Transverse colon (tissue), 4 donors: Measurements from ENCODE around the gene FBLN7. TPM values are rescaled to one million over a fixed set of nuclear protein-coding genes. Genes with fewer than 3 reads are reported as not detected.
A peak's percentile ranks its signal among the peaks of the same experiment; 100 is the strongest.
"Not testable (repeated sequence)": the region's sequence is repeated elsewhere in the genome, so short reads cannot be mapped to it uniquely, and the experiment has no call there.

Source experiments
- DNase-seq: peaks from one replicate; pipeline ENCODE4 v3.0.0-alpha.2; 2019
- H3K27ac ChIP-seq, 4 donors: fragments of 200-600 bp; sonication (generic); 2 replicates each; pipeline ENCODE4 v1.5.1; 2016 to 2018; ENCODE audit warnings: inconsistent platforms in 4 of 4
- H3K27me3 ChIP-seq: fragments of 200-600 bp; sonication (generic); 2 replicates; pipeline ENCODE4 v1.5.1; 2017; ENCODE audit warnings: inconsistent platforms
- H3K36me3 ChIP-seq, 4 donors: fragments of 200-600 bp; sonication (generic); 2 replicates each; pipeline ENCODE4 v1.5.1; 2017 to 2019; ENCODE audit warnings: inconsistent platforms in 4 of 4
- H3K4me1 ChIP-seq, 4 donors: fragments of 200-600 bp; sonication (generic); 2 replicates each; pipeline ENCODE4 v1.5.1; 2017 to 2020; ENCODE audit warnings: inconsistent platforms in 4 of 4
- H3K4me3 ChIP-seq, 4 donors: fragments of 200-600 bp; sonication (generic); 1 replicate in 1 of 4; 2 replicates in 3 of 4; pipeline versions ENCODE4 v1.5.1 to v1.6.1; 2017 to 2019; ENCODE audit warnings: inconsistent platforms in 4 of 4
- H3K9me3 ChIP-seq, 2 donors: fragments of 200-600 bp; sonication (generic); 2 replicates each; pipeline ENCODE4 v1.5.1; 2017 to 2019; ENCODE audit warnings: inconsistent platforms in 2 of 2
- CTCF ChIP-seq, 5 experiments: fragments of 200-600 bp in 3 of 5; fragments of 450-650 bp in 2 of 5; sonication (generic) in 3 of 5; IDR thresholded peaks; 1 replicate in 2 of 5; 2 replicates in 3 of 5; pipeline ENCODE4 v1.5.1; 2016 to 2017; ENCODE audit warnings: antibody characterized with exemption in 5 of 5, inconsistent platforms in 3 of 5, mild to moderate bottlenecking in 2 of 5, moderate library complexity in 1 of 5
- EP300 ChIP-seq: sonication (generic); formaldehyde crosslinking; IDR thresholded peaks from one replicate; pipeline ENCODE4 v1.6.1; 2017; ENCODE audit warnings: antibody characterized with exemption, low read depth
- POLR2A ChIP-seq: fragments of 450-650 bp; IDR thresholded peaks from one replicate; pipeline ENCODE4 v1.6.1; 2016; ENCODE audit warnings: antibody characterized with exemption, mild to moderate bottlenecking, moderate library complexity
- POLR2AphosphoS5 ChIP-seq, 3 donors: sonication (generic); formaldehyde crosslinking; IDR thresholded peaks; one replicate each; pipeline ENCODE4 v1.6.1; 2016; ENCODE audit warnings: antibody characterized with exemption in 3 of 3
- WGBS, 2 donors: methylation state at CpG; one replicate each; pipeline ENCODE4 v1.1.5; 2018; ENCODE audit warnings: low coverage in 1 of 2; 5-methylcytosine and 5-hydroxymethylcytosine counted together
- in situ Hi-C, 4 donors: fragments of 200-750 bp; cut with MboI; loops; one replicate each; pipeline versions ENCODE4 v1.15.0 to v1.15.1; 2017; ENCODE audit warnings: low sequenced_read_pairs in 3 of 4, low pct_ligation_motif_present in 1 of 4, low pct_unique_long_range_greater_than_20kb in 1 of 4
- intact Hi-C: fragments of 100-400 bp; cut with DNase I; formaldehyde crosslinking; loops from one replicate; pipeline ENCODE4 v1.15.1; 2023; ENCODE audit warnings: low total_unique reads
- total RNA-seq, 4 donors: library from RNA; depleted of rRNA; stranded (reverse); fragments of >200 nt; gene quantifications; one replicate each; pipeline ENCODE4 v1.1.0, GENCODE V29; 2016

Gene FBLN7
- total RNA-seq, 4 donors from 2014 or later: 1.2 to 2.9 TPM; not detected in 2

- peaks cover 0 to 58% (median 28%) of the 10 kb centered on the region in 4 donors for H3K36me3 ChIP-seq
- 97% methylated on average over 1 of the region's 1 CpG; no CpG with 5 or more reads in 1 of the 2 donors for WGBS, 2 donors
These were observed 27.2 kb upstream of the FBLN7 start for GRCh38 chr2:112110966-112111365.

GRCh38 chr2:112113354-112113753, 24.8 kb upstream of the FBLN7 start:
- peaks cover 6 to 12% of the 10 kb centered on the region in 2 donors for H3K9me3 ChIP-seq
- H3K27me3 ChIP-seq, H3K4me3 ChIP-seq, H3K27ac ChIP-seq, intact Hi-C loops, in situ Hi-C loops, H3K4me1 ChIP-seq, DNase-seq: not testable (repeated sequence)
- WGBS, 2 donors: 90 to 96% methylated on average over 4 of the region's 4 CpGs
- H3K36me3 ChIP-seq: peaks cover 0 to 54% (median 22%) of the 10 kb centered on the region in 4 donors

More at GRCh38 chr2:112110966-112111365, 27.2 kb upstream of the FBLN7 start:
- TF ChIP-seq POLR2A (no peak), EP300 (no peak), POLR2AphosphoS5 (IDR thresholded peaks at IDR 0.05) (no peak), CTCF (IDR thresholded peaks at IDR 0.05) (no peak)
- intact Hi-C loops (no loop called here), in situ Hi-C loops (no loop called here)
- Histone ChIP-seq H3K9me3 (peaks cover 6 to 15% of the 10 kb centered on the region in 2 donors), H3K27me3 (no peaks in the 10 kb centered on the region), H3K27ac (no peak overlapping the region), H3K4me1 (no peaks in the 10 kb centered on the region), H3K4me3 (no peak overlapping the region)
- DNase-seq: no peak

GRCh38 chr2:112118148-112118547, 20.0 kb upstream of the FBLN7 start:
- H3K27me3 ChIP-seq: no peaks in the 10 kb centered on the region
- H3K4me3 ChIP-seq: no peak overlapping the region
- no peaks in the 10 kb centered on the region for H3K9me3 ChIP-seq
- H3K27ac ChIP-seq: no peak overlapping the region
- no peak for TF ChIP-seq EP300
- no peak for TF ChIP-seq POLR2AphosphoS5 (IDR thresholded peaks at IDR 0.05)
- TF ChIP-seq POLR2A: no peak
- no peak for TF ChIP-seq CTCF (IDR thresholded peaks at IDR 0.05)
- no peaks in the 10 kb centered on the region for H3K4me1 ChIP-seq
- intact Hi-C loops (no loop called here), in situ Hi-C loops (no loop called here)
- peaks cover 0 to 28% (median 7%) of the 10 kb centered on the region in 4 donors for H3K36me3 ChIP-seq
- DNase-seq: no peak
- WGBS, 2 donors: 89 to 94% methylated on average over 1 to 4 of the region's 4 CpGs

- no peak overlapping the region for H3K27ac ChIP-seq
- in situ Hi-C loops (no loop called here), intact Hi-C loops (no loop called here)
- no peaks in the 10 kb centered on the region for H3K9me3 ChIP-seq
- H3K4me1 ChIP-seq: no peaks in the 10 kb centered on the region
- H3K27me3 ChIP-seq: no peaks in the 10 kb centered on the region
- TF ChIP-seq CTCF (IDR thresholded peaks at IDR 0.05): peak; percentile 41 to 60 (median 49)
- no peak for TF ChIP-seq POLR2A
- H3K36me3 ChIP-seq: peaks cover 0 to 30% (median 5%) of the 10 kb centered on the region in 4 donors
- DNase-seq: no peak
- H3K4me3 ChIP-seq: no peak overlapping the region
These were observed 16.4 kb upstream of the FBLN7 start for GRCh38 chr2:112121682-112122254.

GRCh38 chr2:112129060-112129459, 9.1 kb upstream of the FBLN7 start:
- H3K27me3 ChIP-seq: no peaks in the 10 kb centered on the region
- intact Hi-C loops (no loop called here), in situ Hi-C loops (no loop called here)
- no peak overlapping the region for H3K4me3 ChIP-seq
- no peaks in the 10 kb centered on the region for H3K36me3 ChIP-seq
- WGBS, 2 donors: 86 to 94% methylated on average over 1 of the region's 1 CpG
- no peak overlapping the region for H3K27ac ChIP-seq
- no peaks in the 10 kb centered on the region for H3K9me3 ChIP-seq
- DNase-seq: no peak
- no peak for TF ChIP-seq POLR2A
- TF ChIP-seq POLR2AphosphoS5 (IDR thresholded peaks at IDR 0.05): no peak
- TF ChIP-seq EP300: no peak
- no peak for TF ChIP-seq CTCF (IDR thresholded peaks at IDR 0.05)
- no peaks in the 10 kb centered on the region for H3K4me1 ChIP-seq
